NCI-H146 treated with DMSO at 0.1 percent for 48 hours (cell line): Measurements from ENCODE around the gene RPGRIP1L.

ENCODE experiments used
- DNase-seq: peaks from one replicate; lab custom pipeline; 2025; ENCODE audit not compliant: unreplicated experiment; lab: John Stamatoyannopoulos, UW

Gene RPGRIP1L

GRCh38 chr16:53664724-53665345 is 38.8 kb downstream of the RPGRIP1L start:
- DNase-seq = no peak

GRCh38 chr16:53662072-53662471 is 41.6 kb downstream of the RPGRIP1L start:
- DNase-seq = no peak

GRCh38 chr16:53654946-53655345 is 48.7 kb downstream of the RPGRIP1L start:
- no peak for DNase-seq

- no peak for DNase-seq
These were observed 52.3 kb downstream of the RPGRIP1L start for GRCh38 chr16:53651357-53651756.

- no peak for DNase-seq
These were observed 57.2 kb downstream of the RPGRIP1L start for GRCh38 chr16:53646506-53646905.

DNA sequence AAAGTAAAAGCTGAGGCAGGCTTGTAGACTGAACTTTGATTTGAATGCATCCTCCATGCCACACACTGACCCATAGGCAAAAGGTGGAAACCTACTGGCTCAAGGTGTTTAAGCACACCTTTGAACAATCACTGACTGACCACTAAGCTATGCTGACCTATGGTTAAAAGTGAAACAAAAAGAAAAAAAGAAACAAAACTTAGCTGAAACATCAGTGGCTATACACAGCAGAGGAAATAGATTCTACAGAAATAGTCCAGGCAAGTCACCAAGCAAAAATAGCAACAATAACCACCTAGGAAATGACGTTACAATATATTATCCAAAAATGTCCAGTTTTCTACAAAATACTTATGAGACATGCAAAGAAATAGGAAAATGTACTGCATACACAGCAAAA is 60.2 kb downstream of the RPGRIP1L start:
- no peak for DNase-seq

DNA sequence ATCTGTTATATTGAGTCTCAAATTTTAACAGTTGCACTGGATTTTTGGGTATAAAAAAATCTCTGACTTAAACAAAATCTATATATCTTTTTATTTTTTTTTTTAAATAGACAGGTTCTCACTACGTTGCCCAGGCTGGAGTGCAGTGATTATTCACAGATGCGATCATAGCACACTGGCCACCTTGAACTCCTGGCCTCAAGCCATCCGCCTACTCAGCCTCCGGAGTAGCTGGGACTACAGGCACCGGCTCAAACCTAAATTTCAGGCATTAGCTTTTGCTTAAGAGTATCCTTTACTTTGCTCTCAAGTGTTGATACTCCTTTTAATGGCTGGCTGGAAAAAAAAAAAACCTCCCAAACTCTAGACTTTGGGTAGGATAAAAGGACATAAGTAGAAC is 61.6 kb downstream of the RPGRIP1L start:
- DNase-seq = no peak

GRCh38 chr16:53636978-53637377 is 66.7 kb downstream of the RPGRIP1L start:
- DNase-seq = no peak

DNA sequence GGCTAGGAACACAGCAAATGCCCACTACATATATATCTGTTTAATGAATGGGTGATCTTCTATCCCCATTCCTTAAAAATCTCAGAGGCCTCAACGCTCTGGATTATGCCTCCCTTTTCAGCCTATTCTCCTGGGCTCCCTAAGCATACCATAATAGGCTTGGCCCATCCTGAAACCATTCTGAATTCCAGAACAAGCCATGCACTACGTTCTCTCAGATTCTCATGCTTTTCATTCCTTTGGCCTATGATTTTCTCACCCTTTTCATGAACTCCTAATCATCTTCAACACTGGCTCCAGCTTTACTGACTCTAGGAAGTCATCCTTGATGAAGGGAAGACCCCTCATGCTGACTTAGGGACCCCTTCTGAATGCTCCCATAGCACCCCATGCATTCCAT is 71.1 kb downstream of the RPGRIP1L start:
- DNase-seq = no peak

DNA sequence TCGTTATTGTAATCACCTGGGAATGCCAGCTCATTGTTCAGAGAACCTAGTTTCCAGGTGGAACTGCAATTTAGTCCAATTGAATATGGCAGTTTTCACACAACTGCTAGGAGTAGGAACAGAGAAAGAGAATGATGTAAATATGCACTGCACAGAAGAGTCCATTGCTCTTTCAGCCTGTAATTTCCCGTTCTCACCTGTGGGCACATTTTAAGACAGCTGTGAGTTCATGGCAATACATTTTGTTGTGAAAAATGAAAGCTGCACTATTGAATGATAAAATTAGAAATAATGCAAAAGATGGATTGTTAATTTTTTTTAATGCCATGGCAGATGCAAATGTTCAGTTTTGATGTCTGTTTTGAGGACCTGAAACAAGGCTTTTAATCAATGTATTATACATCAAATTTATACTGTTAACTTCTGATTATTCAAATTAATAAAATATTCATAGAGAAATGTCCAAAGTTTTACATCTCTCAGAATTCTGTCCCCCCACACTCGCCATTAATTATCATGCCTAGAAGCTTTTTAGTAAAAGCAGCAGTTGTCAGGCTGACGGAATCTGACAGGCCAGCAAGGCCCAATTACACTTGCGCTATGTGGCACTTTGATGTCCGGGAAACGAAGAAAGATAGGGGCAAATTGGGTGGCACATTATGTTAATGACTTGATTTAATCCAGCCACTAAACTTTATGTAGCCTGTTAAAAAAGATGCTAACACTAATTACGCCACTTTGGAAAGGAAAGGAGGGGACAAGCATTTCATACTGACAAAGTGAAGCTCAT is 72.2 kb downstream of the RPGRIP1L start:
- no peak for DNase-seq

- DNase-seq = no peak
These were observed 73.9 kb downstream of the RPGRIP1L start for GRCh38 chr16:53629607-53630312.

GRCh38 chr16:53629151-53629550 is 74.5 kb downstream of the RPGRIP1L start:
- no peak for DNase-seq

DNA sequence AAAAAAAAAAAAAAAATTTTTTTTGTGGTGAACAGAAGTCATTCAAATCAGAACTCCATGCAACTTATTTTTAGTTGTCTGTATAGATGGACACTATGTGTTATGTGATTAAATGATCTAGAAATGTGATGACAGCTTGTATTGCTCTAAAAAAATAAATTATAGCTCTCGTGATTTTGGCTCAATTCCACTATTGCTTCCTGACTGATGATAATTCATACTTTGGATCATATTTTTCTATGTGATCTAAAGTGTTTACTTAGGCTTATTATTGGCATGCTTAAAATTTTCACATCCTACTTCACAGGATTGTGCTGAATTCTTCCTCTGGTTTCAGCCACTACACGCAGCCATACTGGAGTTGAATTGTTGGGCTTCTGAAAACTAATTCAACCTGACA is 76.8 kb downstream of the RPGRIP1L start:
- no peak for DNase-seq

- DNase-seq = no peak
These were observed 77.5 kb downstream of the RPGRIP1L start for GRCh38 chr16:53626161-53626560.

DNA sequence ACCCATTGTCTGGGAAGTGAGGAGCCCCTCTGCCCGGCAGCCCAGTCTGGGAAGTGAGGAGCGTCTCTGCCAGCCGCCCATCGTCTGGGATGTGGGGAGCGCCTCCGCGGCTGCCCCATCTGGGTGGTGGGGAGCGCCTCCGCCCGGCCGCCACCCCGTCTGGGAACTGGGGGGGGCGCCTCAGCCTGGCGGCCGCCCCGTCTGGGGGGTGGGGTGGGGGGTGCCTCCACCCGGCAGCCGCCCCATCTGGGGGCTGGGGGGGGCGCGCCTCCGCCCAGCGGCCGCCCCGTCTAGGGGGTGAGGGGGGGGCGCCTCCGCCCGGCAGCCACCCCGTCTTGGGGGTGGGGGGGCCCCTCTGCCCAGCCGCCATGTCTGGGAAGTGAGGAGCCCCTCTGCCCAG is 78.4 kb downstream of the RPGRIP1L start:
- DNase-seq = no peak

- DNase-seq = no peak
These were observed 81.3 kb downstream of the RPGRIP1L start for GRCh38 chr16:53622315-53622714.

DNA sequence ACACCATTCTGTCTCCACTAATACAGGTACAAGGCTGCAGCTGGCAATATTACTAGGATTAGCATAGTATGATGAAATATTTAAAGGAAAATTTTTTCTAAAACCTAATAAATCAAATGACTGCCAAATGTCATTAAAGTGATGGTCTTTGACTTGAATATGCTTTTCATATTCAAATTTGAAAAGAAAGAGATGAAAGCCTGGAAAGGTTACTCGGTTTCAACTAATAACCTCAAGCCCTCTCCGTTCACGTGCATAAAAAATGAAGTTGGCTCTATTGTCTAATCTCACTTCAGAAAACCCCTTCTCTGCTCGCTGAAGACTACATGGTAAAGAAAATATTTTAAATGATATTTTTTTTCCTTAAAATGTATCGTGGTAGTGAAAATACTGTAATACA is 83.2 kb downstream of the RPGRIP1L start:
- DNase-seq = no peak

- DNase-seq = no peak
These were observed 84.4 kb downstream of the RPGRIP1L start for GRCh38 chr16:53619235-53619634.

- DNase-seq = no peak
These were observed 89.3 kb downstream of the RPGRIP1L start for GRCh38 chr16:53614346-53614745.

DNA sequence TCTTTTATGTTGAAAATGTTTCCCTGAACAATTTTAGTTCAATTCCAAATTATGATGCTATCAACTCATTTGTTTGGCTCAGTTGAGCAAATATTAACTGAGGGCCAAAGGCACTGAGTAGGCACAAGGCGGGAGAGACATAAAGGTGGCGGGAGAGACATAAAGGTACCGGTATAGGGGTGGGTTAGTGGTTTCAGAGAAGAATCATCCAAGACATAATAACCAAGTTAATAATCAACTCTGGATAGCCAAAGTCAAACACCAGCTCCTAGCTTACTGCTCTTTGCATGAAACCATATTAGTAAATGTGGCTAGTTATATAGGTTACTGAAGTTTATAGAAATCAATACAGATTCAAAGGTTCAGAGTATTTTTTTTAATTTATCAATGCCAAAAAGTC is 91.7 kb downstream of the RPGRIP1L start:
- DNase-seq = no peak

GRCh38 chr16:53611179-53611696 is 92.4 kb downstream of the RPGRIP1L start:
- DNase-seq = no peak

DNA sequence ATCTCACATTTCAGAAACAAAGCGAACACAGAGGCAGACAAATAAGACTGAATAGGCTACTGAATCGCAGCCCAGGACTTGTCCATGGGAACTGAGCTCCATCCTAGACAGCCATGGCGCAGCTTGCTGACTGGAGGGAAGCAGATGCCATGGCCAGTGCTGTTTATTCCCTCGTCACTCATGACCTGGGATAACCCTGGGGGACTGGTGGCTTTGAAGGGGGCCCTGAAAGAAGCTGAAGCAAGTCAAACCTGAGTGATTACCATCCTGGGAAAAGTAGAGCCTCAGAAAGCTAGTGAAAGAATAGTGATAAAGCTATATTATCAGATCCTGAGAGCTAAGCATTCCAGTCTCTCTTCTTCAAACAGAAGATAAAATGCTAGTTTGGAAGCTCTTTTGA is 94.1 kb downstream of the RPGRIP1L start:
- no peak for DNase-seq
